ENCODE measurements around the gene GRK1. TPM values are rescaled to one million over a fixed set of nuclear protein-coding genes. Genes with fewer than 3 reads are reported as not detected.
A peak's percentile ranks its signal among the peaks of the same experiment; 100 is the strongest.

GRK1 gene
- total RNA-seq, 2 experiments from 2014 or later = not detected

GRCh38 chr13:113659337-113659736 lies 7.7 kb upstream of the GRK1 start:
- Mint-ChIP-seq H3K4me3 (no peak overlapping the region), H3K27me3 (no peaks in the 10 kb centered on the region), H3K9me3 (peaks cover 11% of the 10 kb centered on the region), H3K27ac (no peak overlapping the region), H3K4me1 (ENCODE audit: low read depth) (no peaks in the 10 kb centered on the region), H3K36me3 (ENCODE audit: low read depth) (no peaks in the 10 kb centered on the region)
- Histone ChIP-seq H3K4me3 (ENCODE audit: low read length) (no peak overlapping the region), H3K27me3 (ENCODE audit: control insufficient read depth in 1 of 2, insufficient read depth in 2 of 2, low read length in 2 of 2) (no peaks in the 10 kb centered on the region), H3K36me3 (ENCODE audit: insufficient read depth, low read length) (no peaks in the 10 kb centered on the region), H3K4me1 (ENCODE audit: insufficient read depth, low read length) (no peaks in the 10 kb centered on the region), H3K9me3 (ENCODE audit: control insufficient read depth in 1 of 2, insufficient read depth in 1 of 2, low read length in 2 of 2) (peaks cover 4 to 7% of the 10 kb centered on the region in 2 experiments), H3K27ac (ENCODE audit: low read depth in 1 of 2, low read length in 2 of 2) (no peak overlapping the region)
- TF ChIP-seq CTCF (IDR thresholded peaks at IDR 0.05) = no peak
- CTCF ChIA-PET = no interaction called here
- DNase-seq (no peak), ATAC-seq (ENCODE audit: poor library complexity) (no peak)
- POLR2A ChIA-PET = no interaction called here
- intact Hi-C loops (cut with DNase I, micrococcal nuclease) = no loop called here

GRCh38 chr13:113660066-113660465 lies 7.0 kb upstream of the GRK1 start:
- Mint-ChIP-seq H3K4me1 (ENCODE audit: low read depth) (no peaks in the 10 kb centered on the region), H3K27me3 (no peaks in the 10 kb centered on the region), H3K27ac (no peak overlapping the region), H3K4me3 (no peak overlapping the region), H3K9me3 (peaks cover 11% of the 10 kb centered on the region), H3K36me3 (ENCODE audit: low read depth) (no peaks in the 10 kb centered on the region)
- H3K9me3 ChIP-seq (ENCODE audit: control insufficient read depth in 1 of 2, insufficient read depth in 1 of 2, low read length in 2 of 2) = peaks cover 4 to 7% of the 10 kb centered on the region in 2 experiments
- H3K27ac ChIP-seq (ENCODE audit: low read depth in 1 of 2, low read length in 2 of 2) = no peak overlapping the region
- ChIA-PET CTCF (no interaction called here), POLR2A (no interaction called here)
- no peak for TF ChIP-seq CTCF (IDR thresholded peaks at IDR 0.05)
- no peaks in the 10 kb centered on the region for H3K27me3 ChIP-seq (ENCODE audit: control insufficient read depth in 1 of 2, insufficient read depth in 2 of 2, low read length in 2 of 2)
- H3K36me3 ChIP-seq (ENCODE audit: insufficient read depth, low read length) = no peaks in the 10 kb centered on the region
- ATAC-seq (ENCODE audit: poor library complexity) = no peak
- DNase-seq = peak in 1 of 14 experiments; percentile 22
- H3K4me1 ChIP-seq (ENCODE audit: insufficient read depth, low read length) = no peaks in the 10 kb centered on the region
- intact Hi-C loops (cut with DNase I, micrococcal nuclease) = no loop called here
- H3K4me3 ChIP-seq (ENCODE audit: low read length) = no peak overlapping the region

GRCh38 chr13:113661509-113661908 lies 5.5 kb upstream of the GRK1 start:
- POLR2A ChIA-PET = no interaction called here
- no peak overlapping the region for H3K27ac ChIP-seq (ENCODE audit: low read depth in 1 of 2, low read length in 2 of 2)
- H3K4me3 ChIP-seq (ENCODE audit: low read length) = no peak overlapping the region
- no peaks in the 10 kb centered on the region for H3K36me3 ChIP-seq (ENCODE audit: insufficient read depth, low read length)
- peaks cover 11% of the 10 kb centered on the region for H3K9me3 Mint-ChIP-seq
- peaks cover 4 to 7% of the 10 kb centered on the region in 2 experiments for H3K9me3 ChIP-seq (ENCODE audit: control insufficient read depth in 1 of 2, insufficient read depth in 1 of 2, low read length in 2 of 2)
- TF ChIP-seq CTCF (IDR thresholded peaks at IDR 0.05) = no peak
- ATAC-seq (ENCODE audit: poor library complexity) = no peak
- CTCF ChIA-PET = no interaction called here
- H3K27me3 Mint-ChIP-seq = no peaks in the 10 kb centered on the region
- DNase-seq = no peak
- H3K27ac Mint-ChIP-seq = no peak overlapping the region
- H3K27me3 ChIP-seq (ENCODE audit: control insufficient read depth in 1 of 2, insufficient read depth in 2 of 2, low read length in 2 of 2) = peaks cover 0 to 3% of the 10 kb centered on the region in 2 experiments
- intact Hi-C loops (cut with DNase I, micrococcal nuclease) = no loop called here
- H3K4me1 Mint-ChIP-seq (ENCODE audit: low read depth) = no peaks in the 10 kb centered on the region
- no peaks in the 10 kb centered on the region for H3K36me3 Mint-ChIP-seq (ENCODE audit: low read depth)
- H3K4me1 ChIP-seq (ENCODE audit: insufficient read depth, low read length) = no peaks in the 10 kb centered on the region
- H3K4me3 Mint-ChIP-seq = no peak overlapping the region
